NCI-H510A (cell line): ENCODE results near the gene COMMD9.

Experiments
- DNase-seq: peaks from one replicate; lab custom pipeline; 2025; lab: John Stamatoyannopoulos, UW

COMMD9 gene

DNA sequence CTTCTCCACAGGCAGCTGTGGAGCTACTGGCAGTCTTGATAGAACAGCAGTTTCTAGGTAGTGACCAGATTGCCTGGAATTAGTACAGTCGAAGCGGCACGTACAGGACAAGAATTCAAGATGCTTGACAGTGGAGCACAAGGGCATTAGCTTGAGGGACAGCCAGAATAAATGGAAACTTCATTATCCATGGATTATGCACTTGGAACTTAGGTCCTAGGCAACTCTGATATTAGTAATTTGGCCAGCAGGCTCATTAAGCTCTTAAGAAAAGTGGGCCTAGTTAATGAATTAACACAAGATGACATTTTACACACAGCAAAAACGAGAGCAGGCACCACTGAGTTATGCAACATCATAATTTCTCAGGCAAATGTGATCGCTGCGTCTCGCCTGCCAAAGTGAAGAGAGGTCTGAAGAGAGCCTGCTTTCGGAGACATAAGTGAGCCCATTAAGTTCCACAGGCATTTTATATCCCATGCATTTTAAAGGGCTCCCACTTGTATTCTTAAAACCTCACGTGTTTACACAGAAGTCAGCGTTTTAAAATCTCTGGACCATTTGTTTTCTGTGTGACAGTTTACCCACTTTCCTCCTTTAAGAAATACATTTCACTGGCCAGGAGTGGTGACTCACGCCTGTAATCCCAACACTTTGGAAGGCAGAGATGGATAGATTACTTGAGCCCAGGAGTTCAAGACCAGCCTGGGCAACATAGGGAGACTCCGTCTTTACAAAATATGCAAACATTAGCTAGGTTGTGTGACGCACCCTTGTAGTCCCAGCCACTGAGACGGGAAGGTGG, 66.2 kb downstream of the COMMD9 start:
- no peak for DNase-seq
